Gastrocnemius medialis (tissue), 4 donors: ENCODE measurements around the gene PTPA. TPM values are rescaled to one million over a fixed set of nuclear protein-coding genes. Genes with fewer than 3 reads are reported as not detected.

Experiments
- ATAC-seq, 2 donors: fragments of 150-250 bp; one replicate each; pipeline ENCODE4 v1.9.1; 2016
- DNase-seq, 2 donors: peaks; one replicate each; pipeline ENCODE4 v3.0.0-alpha.2; 2019
- H3K27ac ChIP-seq, 4 donors: fragments of 200-600 bp; sonication (generic); 1 replicate in 1 of 4; 2 replicates in 3 of 4; pipeline ENCODE4 v1.5.1; 2016 to 2018; ENCODE audit warnings: mild to moderate bottlenecking in 2 of 4, moderate library complexity in 1 of 4
- H3K27me3 ChIP-seq, 3 donors: fragments of 200-600 bp; sonication (generic) in 2 of 3; 1 replicate in 1 of 3; 2 replicates in 2 of 3; pipeline versions ENCODE4 v1.5.1 to v1.6.0; 2016 to 2019; ENCODE audit warnings: mild to moderate bottlenecking in 1 of 3, moderate library complexity in 1 of 3
- H3K36me3 ChIP-seq, 2 donors: fragments of 200-600 bp; sonication (generic) in 1 of 2; one replicate each; pipeline ENCODE4 v1.5.1; 2017 to 2018
- H3K4me1 ChIP-seq, 2 donors: fragments of 200-600 bp; sonication (generic) in 1 of 2; one replicate each; pipeline ENCODE4 v1.5.1; 2016 to 2017; ENCODE audit warnings: mild to moderate bottlenecking in 2 of 2
- H3K4me3 ChIP-seq, 4 donors: fragments of 200-600 bp; sonication (generic) in 3 of 4; 1 replicate in 1 of 4; 2 replicates in 3 of 4; pipeline ENCODE4 v1.5.1; 2016 to 2019; ENCODE audit warnings: mild to moderate bottlenecking in 2 of 4
- H3K9me3 ChIP-seq, 3 donors: fragments of 200-600 bp; sonication (generic) in 2 of 3; 1 replicate in 1 of 3; 2 replicates in 2 of 3; pipeline ENCODE4 v1.5.1; 2016 to 2019
- POLR2A ChIP-seq, 2 donors: fragments of 450-650 bp; IDR thresholded peaks; one replicate each; pipeline ENCODE4 v1.6.1; 2017; ENCODE audit warnings: antibody characterized with exemption in 2 of 2, mild to moderate bottlenecking in 2 of 2, moderate library complexity in 2 of 2
- in situ Hi-C, 4 donors: fragments of 200-750 bp; cut with MboI; loops; one replicate each; pipeline versions ENCODE4 v1.15.0 to v1.8.0; 2017; ENCODE audit warnings: low sequenced_read_pairs in 4 of 4
- intact Hi-C: fragments of 100-400 bp; cut with DNase I; formaldehyde crosslinking; loops from one replicate; pipeline ENCODE4 v1.15.1; 2023; ENCODE audit warnings: low total_unique reads
- total RNA-seq, 4 donors: library from RNA; depleted of rRNA; stranded (reverse); fragments of >200 nt; gene quantifications; one replicate each; pipeline versions ENCODE4 v1.1.0 to v1.2.3, GENCODE V29; 2016
- TF ChIP-seq, protein P1 (sequence below), 5 experiments: fragments of 450-650 bp in 3 of 5; fragments of 200-600 bp in 2 of 5; sonication (generic) in 2 of 5; IDR thresholded peaks in 4 of 5; conservative IDR thresholded peaks in 1 of 5; 1 replicate in 4 of 5; 2 replicates in 1 of 5; pipeline ENCODE4 v1.5.1; 2016 to 2019; ENCODE audit warnings: antibody characterized with exemption in 5 of 5, mild to moderate bottlenecking in 3 of 5, moderate library complexity in 3 of 5

Gene PTPA
- total RNA-seq, 4 donors from 2014 or later: 37.6 to 71.6 (median 53.5) TPM

DNA sequence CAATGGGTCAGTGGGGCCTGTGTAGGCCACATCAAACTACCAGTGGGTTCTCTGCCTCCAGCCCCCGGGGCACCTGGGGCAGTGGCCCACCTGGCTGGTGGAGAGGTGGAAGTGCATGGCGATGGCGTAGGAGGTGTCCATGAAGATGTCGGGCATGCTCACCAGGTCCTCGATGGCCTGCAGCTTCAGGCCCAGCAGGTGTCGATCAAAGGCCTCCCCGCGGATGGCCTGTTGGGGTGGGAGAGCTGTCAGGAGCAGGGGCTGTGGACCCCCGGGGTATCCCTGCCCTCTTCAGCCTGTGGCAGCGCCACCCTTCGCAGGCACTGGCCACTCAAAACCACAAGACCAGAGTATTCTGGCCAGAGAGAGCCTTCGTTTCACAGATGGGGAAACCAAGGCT lies 15.3 kb upstream of the PTPA start:
- in situ Hi-C loops: no loop called here
- no peaks in the 10 kb centered on the region for H3K9me3 ChIP-seq
- peak overlapping the region in 1 of 4 donors; percentile 58 for H3K27ac ChIP-seq
- peaks cover 0 to 6% of the 10 kb centered on the region in 2 donors for H3K4me1 ChIP-seq
- no peaks in the 10 kb centered on the region for H3K27me3 ChIP-seq
- no peak for ATAC-seq
- TF ChIP-seq, protein P1, sequence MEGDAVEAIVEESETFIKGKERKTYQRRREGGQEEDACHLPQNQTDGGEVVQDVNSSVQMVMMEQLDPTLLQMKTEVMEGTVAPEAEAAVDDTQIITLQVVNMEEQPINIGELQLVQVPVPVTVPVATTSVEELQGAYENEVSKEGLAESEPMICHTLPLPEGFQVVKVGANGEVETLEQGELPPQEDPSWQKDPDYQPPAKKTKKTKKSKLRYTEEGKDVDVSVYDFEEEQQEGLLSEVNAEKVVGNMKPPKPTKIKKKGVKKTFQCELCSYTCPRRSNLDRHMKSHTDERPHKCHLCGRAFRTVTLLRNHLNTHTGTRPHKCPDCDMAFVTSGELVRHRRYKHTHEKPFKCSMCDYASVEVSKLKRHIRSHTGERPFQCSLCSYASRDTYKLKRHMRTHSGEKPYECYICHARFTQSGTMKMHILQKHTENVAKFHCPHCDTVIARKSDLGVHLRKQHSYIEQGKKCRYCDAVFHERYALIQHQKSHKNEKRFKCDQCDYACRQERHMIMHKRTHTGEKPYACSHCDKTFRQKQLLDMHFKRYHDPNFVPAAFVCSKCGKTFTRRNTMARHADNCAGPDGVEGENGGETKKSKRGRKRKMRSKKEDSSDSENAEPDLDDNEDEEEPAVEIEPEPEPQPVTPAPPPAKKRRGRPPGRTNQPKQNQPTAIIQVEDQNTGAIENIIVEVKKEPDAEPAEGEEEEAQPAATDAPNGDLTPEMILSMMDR (IDR thresholded peaks at IDR 0.05 in 4 of 5, conservative IDR thresholded peaks at IDR 0.05 in 1 of 5): no peak
- no peak for TF ChIP-seq POLR2A (IDR thresholded peaks at IDR 0.05)
- DNase-seq: no peak
- intact Hi-C loops: no loop called here
- peaks cover 0 to 37% of the 10 kb centered on the region in 2 donors for H3K36me3 ChIP-seq
- no peak overlapping the region for H3K4me3 ChIP-seq

DNA sequence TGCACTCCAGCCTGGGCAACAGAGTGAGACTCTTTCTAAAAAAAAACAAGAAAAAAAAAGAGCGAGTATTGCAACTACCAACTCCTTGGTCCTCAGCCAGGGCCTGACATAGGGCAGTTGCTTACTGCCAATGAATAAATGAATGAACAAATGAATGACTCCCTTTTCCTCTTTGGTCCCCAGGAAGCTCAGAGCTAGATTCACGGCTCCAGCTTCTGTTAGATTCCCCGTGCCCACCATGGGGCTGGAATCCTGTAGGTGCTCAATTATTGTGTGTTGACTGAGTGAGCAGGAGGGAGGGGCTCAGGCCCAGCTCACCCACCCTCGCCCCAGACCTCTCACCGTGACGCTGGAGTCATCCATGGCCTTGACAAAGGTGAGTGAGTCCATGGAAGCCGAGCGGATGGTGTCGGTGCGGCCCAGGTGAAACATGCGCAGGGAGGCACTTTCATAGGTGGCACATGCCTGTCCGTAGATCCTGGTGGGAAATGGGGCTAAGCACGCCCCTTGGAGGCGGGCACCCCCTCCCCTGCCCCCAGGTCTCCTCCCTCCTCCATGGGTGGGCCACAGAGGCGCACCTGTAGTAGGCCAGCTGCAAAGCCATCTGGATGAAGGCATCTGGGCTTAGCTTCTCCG lies 13.4 kb upstream of the PTPA start:
- intact Hi-C loops (no loop called here), in situ Hi-C loops (no loop called here)
- H3K4me1 ChIP-seq: peaks cover 2 to 9% of the 10 kb centered on the region in 2 donors
- ATAC-seq (no peak), DNase-seq (no peak)
- H3K27me3 ChIP-seq: no peaks in the 10 kb centered on the region
- no peak overlapping the region for H3K27ac ChIP-seq
- H3K36me3 ChIP-seq: peaks cover 0 to 42% of the 10 kb centered on the region in 2 donors
- H3K9me3 ChIP-seq: no peaks in the 10 kb centered on the region
- TF ChIP-seq, protein P1 (IDR thresholded peaks at IDR 0.05 in 4 of 5, conservative IDR thresholded peaks at IDR 0.05 in 1 of 5): no peak
- no peak for TF ChIP-seq POLR2A (IDR thresholded peaks at IDR 0.05)
- H3K4me3 ChIP-seq: no peak overlapping the region

DNA sequence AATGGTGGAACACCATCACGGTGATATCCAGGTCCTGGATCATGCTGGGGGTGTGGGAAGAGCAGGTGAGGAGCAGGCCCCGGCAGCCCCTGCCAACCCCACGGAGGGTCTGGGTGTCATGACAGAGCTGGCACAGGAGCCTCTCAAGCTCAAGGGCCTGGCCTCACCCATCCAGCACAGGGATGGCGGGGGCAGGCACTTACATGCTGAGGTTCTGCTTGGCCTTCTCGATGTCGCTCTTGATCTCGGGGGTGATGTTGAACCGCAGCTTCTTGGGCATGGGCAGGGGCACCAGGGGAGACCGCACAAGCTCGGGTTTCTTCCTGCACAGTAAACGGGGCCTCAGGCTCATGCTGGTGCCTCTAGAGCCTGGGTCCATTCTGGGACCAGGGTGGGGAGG lies 12.9 kb upstream of the PTPA start:
- no peak overlapping the region for H3K27ac ChIP-seq
- no peak overlapping the region for H3K4me3 ChIP-seq
- DNase-seq (no peak), ATAC-seq (no peak)
- intact Hi-C loops: no loop called here
- H3K4me1 ChIP-seq: peaks cover 8 to 13% of the 10 kb centered on the region in 2 donors
- H3K9me3 ChIP-seq: no peaks in the 10 kb centered on the region
- TF ChIP-seq, protein P1 (IDR thresholded peaks at IDR 0.05 in 4 of 5, conservative IDR thresholded peaks at IDR 0.05 in 1 of 5): no peak
- no peak for TF ChIP-seq POLR2A (IDR thresholded peaks at IDR 0.05)
- in situ Hi-C loops: no loop called here
- no peaks in the 10 kb centered on the region for H3K27me3 ChIP-seq
- peaks cover 0 to 42% of the 10 kb centered on the region in 2 donors for H3K36me3 ChIP-seq

DNA sequence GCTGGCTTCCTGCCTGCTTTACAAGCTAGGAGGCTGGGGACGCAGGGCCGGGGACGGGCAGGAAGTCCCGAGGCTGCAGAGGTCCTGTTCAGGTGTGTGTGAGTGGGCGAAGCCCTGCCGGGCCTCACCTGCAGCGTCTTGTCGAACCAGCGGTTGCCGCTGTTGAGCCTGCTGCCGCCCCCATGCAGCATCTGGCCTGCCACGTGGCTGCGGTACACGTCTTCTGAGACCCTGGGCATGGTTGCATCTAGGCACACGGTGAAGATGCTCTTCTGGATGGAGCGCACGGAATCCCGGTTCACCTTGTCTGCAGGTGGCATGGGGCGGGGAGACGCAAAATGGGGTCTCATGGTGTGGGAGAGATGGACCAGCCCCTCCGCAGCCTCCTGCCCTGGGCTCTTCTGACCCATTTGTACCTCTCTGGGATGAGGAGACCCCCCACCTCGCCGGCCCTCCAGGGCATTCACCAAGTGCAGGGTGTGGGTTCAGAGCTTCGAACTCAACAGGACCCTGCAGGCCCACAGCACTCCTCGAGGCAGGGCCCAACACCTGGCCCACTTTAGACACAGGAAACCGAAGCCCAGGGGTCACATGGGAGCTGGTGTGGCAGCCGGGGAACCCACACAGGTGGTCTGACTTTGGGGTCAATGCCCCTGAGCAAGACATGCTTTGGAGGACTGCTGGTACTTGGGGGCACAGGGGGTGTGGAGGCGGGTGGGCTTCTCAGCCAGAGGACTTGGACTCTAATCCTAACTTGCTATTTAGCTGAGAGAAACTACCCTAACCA lies 10.6 kb upstream of the PTPA start:
- Histone ChIP-seq H3K36me3 (peaks cover 0 to 34% of the 10 kb centered on the region in 2 donors), H3K4me1 (peaks cover 15 to 18% of the 10 kb centered on the region in 2 donors), H3K27ac (no peak overlapping the region), H3K4me3 (no peak overlapping the region), H3K27me3 (no peaks in the 10 kb centered on the region), H3K9me3 (no peaks in the 10 kb centered on the region)
- no peak for DNase-seq
- in situ Hi-C loops (no loop called here), intact Hi-C loops (no loop called here)
- TF ChIP-seq POLR2A (IDR thresholded peaks at IDR 0.05): no peak
- TF ChIP-seq, protein P1 (IDR thresholded peaks at IDR 0.05 in 4 of 5, conservative IDR thresholded peaks at IDR 0.05 in 1 of 5): no peak
- no peak for ATAC-seq
